D721Med (cell line): Measurements from ENCODE around the gene LRRC45.
A peak's percentile ranks its signal among the peaks of the same experiment; 100 is the strongest.

Experiments
- DNase-seq: peaks from one replicate; pipeline ENCODE4 v3.0.0; 2011; ENCODE audit warnings: low spot score; ENCODE audit not compliant: insufficient read length
- FAIRE-seq: peaks from 2 replicates; lab custom pipeline; 2011; peaks lifted over from hg19 to GRCh38; lab: Jason Lieb, UNC
- TF ChIP-seq, protein P1 (sequence below): IDR thresholded peaks from 2 replicates; pipeline ENCODE4 v1.5.1; 2012; ENCODE audit warnings: mild to moderate bottlenecking, control low read depth; ENCODE audit not compliant: insufficient read depth; ENCODE audit errors: missing control alignments

The LRRC45 gene

DNA sequence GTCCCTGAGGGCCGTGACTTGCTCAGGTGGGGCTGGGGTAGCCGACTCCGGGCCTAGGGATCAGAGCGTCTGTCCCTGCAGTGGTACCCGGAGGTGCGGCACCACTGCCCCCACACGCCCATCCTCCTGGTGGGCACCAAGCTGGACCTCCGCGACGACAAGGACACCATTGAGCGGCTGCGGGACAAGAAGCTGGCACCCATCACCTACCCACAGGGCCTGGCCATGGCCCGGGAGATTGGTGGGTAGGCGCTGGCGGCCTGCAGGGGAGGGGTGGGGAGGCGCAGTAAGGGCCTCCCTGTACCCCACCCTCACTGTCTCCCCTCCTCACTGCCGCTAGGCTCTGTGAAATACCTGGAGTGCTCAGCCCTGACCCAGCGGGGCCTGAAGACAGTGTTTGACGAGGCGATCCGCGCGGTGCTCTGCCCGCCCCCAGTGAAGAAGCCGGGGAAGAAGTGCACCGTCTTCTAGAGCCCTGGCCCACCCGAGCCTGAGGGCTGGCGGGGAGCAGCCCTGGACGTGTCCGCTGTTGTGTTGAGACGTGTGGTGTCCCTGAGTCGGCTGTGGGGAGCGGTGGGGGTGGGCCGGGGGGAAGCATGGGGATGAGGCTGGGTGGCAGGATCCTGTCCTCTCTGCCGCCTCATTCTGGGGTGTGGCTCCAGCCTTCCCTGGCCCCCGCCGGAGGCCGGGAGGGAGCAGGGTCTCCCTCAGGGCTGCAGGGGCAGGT, 10.4 kb downstream of the LRRC45 start:
- FAIRE-seq (no peak), DNase-seq (no peak)
- TF ChIP-seq, protein P1, sequence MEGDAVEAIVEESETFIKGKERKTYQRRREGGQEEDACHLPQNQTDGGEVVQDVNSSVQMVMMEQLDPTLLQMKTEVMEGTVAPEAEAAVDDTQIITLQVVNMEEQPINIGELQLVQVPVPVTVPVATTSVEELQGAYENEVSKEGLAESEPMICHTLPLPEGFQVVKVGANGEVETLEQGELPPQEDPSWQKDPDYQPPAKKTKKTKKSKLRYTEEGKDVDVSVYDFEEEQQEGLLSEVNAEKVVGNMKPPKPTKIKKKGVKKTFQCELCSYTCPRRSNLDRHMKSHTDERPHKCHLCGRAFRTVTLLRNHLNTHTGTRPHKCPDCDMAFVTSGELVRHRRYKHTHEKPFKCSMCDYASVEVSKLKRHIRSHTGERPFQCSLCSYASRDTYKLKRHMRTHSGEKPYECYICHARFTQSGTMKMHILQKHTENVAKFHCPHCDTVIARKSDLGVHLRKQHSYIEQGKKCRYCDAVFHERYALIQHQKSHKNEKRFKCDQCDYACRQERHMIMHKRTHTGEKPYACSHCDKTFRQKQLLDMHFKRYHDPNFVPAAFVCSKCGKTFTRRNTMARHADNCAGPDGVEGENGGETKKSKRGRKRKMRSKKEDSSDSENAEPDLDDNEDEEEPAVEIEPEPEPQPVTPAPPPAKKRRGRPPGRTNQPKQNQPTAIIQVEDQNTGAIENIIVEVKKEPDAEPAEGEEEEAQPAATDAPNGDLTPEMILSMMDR, result no peak

DNA sequence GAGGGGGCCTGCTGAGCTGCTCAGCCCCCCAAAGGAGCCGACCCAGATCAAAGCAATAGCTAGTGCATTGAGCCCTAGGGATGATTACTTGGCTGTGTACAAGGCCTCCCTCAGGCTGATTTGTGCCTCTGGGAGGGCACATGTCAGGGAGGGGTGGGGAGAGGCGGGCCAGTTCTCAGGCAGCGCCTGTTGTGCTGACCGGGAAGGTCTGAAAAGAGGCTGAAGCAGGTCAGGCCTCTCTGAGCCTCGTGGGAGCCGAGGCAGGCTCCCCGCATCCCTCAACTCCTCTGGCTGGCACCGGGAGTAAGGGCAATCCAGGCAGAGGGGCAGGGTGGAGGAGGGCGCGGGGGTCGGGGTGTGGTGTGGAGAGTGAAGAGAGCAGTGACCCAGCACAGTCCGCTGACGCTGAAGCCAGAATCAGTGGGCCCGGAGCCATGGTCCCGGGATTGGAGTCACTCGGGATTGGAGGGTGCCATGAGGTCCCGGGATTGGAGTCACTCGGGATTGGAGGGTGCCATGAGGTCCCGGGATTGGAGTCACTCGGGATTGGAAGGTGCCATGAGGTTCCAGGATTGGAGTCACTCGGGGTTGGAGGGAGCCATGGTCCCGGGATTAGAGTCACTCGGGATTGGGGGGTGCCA, 11.4 kb downstream of the LRRC45 start:
- DNase-seq (no peak), FAIRE-seq (no peak)
- TF ChIP-seq, protein P1, result no peak

DNA sequence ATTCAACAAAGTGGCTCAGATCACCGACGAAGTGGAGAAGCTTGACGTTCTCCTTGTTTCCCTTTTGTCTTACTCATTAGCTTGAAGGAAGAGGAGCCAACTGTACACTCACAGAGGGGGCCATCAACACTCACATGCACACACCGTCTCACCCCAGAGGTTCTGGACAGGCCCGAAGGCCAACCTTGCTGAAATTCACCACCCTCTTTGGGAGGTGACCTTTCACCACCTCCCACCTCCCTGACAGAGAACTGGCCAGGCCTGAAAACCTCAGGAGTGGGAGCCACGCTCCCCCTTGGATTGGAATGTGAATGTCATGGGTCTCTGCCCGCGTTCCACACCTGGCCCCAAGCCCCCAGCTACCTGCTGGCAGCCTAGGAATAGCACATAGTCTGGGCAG, 12.4 kb downstream of the LRRC45 start:
- FAIRE-seq (no peak), DNase-seq (no peak)
- TF ChIP-seq, protein P1, result no peak

DNA sequence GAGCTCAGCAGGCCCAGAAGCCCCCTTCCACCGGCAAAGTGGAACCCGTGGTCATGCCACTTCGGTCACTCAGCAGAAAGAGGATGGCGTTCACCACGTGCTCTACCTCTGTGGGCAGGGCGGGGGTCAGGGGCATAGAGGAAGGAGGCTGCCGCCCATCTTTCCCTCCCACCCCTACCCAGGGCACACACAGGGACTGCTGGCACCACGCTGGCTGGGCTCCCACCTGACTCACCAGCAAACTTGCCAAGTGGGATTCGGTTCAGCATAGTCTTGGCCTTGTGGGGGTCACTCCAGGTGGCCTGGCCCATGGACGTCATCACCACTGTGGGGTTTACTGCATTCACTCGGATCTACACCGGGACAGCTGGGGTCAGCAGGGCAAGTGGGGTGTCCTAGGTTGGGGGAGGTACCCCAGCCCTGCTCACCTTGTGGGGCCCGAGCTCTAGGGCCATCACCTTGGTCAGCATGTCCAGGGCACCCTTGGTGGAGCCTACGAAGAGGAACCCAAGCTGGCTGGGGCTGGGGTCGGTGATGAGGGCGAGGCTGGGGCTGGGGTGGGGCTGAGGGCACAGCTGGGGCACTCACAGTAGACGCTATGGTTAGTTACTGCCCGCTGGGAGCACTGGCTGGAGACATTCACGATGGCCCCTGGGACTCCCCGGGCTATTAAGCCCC, 13.0 kb downstream of the LRRC45 start:
- DNase-seq (no peak), FAIRE-seq (no peak)
- TF ChIP-seq, protein P1, result no peak

DNA sequence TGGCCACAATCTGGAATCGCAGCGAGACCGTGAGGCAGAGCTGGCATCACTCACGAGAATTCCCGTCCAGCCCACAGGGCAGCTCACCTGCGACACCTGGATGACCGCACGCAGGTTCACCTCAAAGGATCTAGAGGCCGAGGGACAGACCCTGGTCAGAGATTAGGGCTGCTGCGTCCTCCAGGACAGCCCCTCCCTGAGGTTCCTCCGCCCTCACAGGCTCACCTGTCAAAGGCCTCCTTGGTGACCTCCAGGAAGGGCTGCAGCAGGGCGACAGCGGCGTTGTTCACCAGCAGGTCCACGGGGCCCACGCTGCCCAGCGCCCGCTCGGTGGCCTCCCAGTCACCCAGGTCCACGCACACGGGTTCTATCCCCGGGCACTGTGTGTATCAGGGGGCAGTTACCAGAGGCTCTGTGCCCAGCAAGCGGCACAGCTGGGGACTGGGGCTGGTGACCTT, 13.6 kb downstream of the LRRC45 start:
- no peak for DNase-seq
- TF ChIP-seq, protein P1, result no peak
- FAIRE-seq, result no peak

DNA sequence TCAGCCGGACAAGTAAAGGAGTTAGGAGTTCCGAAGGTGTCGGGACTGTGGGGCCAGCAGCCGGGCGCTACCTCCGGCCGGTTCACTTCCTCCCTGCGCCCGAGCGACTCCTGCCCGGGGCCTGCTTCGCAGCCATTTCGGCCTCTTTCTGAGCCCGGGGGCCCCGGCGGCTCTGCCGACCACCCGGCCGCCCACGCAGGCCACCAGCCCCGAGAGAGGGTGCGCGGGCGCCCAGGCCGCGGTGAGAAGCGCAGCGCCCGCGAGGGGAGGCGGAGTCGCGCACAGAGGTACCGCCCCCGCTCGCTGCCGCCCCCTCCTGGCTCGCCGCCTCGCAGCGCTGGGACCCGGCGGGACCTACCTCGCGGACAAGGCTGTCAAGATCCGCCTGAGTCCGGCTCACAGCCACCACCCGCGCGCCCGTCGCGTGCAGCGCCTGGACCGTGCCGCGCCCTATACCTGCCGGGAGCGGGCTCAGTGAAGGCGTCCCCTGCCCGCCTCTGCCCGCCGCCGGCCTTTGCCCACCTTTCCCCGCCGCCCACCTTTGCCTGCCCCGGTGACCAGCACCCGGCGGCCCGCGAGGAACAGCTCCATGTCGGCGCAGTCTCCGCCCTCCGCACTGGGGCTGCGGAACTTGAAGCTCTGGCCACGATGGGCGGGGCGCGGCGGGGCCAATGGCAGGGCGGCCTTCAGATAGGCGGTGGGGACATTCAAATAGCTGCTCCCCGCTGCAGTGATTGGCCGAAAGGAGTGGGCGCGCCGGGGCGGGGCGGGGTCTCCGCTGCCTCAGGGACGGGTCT, 14.2 kb downstream of the LRRC45 start, which contains the start of gene DCXR:
DCXR (minus strand) TSS at position 606 of the 797 bp plus-strand sequence; CDS start at position 591, 15 bp downstream.
- FAIRE-seq (no peak), DNase-seq (peak; percentile 96)
- TF ChIP-seq, protein P1, result peak; percentile 85
